Left ventricle myocardium superior (tissue), 1 donor: ENCODE measurements around the gene OR51D1. TPM values are rescaled to one million over a fixed set of nuclear protein-coding genes. Genes with fewer than 3 reads are reported as not detected.

Source experiments
- ATAC-seq: fragments of 200-7000 bp; cut with Tn5 transposase; one replicate; pipeline ENCODE4 v1.9.1; 2020; ENCODE audit warnings: mild to moderate bottlenecking, moderate library complexity
- DNase-seq: peaks from one replicate; pipeline ENCODE4 v3.0.0-alpha.2; 2020
- intact Hi-C: fragments of 100-400 bp; cut with micrococcal nuclease; formaldehyde crosslinking; loops from one replicate; pipeline ENCODE4 v1.11.0; 2022
- long read RNA-seq: library from polyadenylated mRNA; unstranded; transcript quantifications from one replicate; pipeline ENCODE4 v2.0.0, GENCODE V29; 2021
- total RNA-seq: library from RNA; stranded (reverse); fragmentation: NEBNext Ultra II Directional; extraction: Animal tissue kit (Norgen Biotek cat#: 25700); gene quantifications from one replicate; pipeline ENCODE4 v1.2.1, GENCODE V29; 2021
- donor health status: DM: no; HTN: yes; CAD: no; lungs with severe emphysema.

OR51D1 gene, protein sequence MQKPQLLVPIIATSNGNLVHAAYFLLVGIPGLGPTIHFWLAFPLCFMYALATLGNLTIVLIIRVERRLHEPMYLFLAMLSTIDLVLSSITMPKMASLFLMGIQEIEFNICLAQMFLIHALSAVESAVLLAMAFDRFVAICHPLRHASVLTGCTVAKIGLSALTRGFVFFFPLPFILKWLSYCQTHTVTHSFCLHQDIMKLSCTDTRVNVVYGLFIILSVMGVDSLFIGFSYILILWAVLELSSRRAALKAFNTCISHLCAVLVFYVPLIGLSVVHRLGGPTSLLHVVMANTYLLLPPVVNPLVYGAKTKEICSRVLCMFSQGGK
- not detected for total RNA-seq
- long read RNA-seq: 0 reads

DNA sequence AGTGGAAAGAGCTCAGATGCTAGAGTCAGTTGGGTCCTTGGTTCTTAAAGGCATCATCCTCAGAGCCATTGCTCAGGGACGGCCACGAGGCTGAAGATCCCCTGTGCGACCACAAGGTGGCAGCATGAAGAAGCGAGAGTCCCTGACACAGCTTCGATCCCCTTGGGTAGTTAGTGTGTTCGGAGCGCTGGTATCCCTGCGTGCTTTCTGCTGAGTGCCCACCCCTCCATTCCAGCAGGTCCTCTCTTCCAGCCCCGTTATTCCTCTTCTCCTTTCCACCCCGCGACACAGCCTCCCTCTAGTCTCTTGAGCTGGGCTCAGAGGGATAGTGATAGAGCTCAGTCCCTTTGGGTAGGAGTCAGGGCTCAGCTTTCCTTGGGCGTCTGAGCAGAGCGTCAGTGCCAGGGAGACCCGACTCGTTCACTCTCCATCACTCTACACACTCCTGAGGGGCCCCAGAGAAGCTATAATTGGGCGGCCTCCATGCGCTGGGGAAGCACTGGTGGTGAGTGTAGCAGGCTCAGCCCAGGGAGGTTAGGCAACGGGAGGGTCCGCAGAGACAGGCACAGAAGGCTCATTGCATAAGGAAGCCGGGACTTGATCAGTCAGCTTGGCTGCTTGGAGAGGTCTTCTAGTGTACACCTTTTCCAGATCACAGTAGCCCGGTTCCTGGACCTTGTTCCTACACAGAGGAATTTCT lies at the start of gene OR51D1:
TSS of gene OR51D1 (plus strand) at position 516 of the 700 bp plus-strand sequence. CDS start 2,314 bp downstream, outside the sequence.
- intact Hi-C loops: loop anchor here (2.0 to 5.0 kb wide), 2 partner anchors 190 to 365 kb away; no protein-coding TSS in a partner anchor
- ATAC-seq (peak; percentile 98), DNase-seq (peak; percentile 76)

DNA sequence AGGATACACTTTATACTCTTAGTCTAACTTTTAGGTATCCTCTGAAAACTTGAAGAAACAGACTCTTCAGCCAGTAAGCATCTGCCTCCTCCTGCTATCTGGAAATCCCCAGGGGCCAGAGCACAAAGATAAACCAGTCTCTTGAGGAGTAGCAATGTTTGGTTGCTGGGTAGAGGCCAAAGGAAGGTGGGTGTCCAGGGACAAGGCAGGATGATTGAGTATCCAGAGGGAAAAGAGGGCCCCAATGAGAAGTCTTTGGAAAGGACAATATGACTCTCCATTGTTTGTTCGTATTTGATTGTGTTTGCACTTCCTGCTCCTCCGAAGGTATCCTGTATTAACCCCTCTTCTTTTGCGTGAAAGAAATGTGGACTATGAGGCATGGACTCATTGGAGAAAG lies 48.3 kb upstream of the OR51D1 start:
- DNase-seq: no peak
- no peak for ATAC-seq
- intact Hi-C loops: no loop called here

DNA sequence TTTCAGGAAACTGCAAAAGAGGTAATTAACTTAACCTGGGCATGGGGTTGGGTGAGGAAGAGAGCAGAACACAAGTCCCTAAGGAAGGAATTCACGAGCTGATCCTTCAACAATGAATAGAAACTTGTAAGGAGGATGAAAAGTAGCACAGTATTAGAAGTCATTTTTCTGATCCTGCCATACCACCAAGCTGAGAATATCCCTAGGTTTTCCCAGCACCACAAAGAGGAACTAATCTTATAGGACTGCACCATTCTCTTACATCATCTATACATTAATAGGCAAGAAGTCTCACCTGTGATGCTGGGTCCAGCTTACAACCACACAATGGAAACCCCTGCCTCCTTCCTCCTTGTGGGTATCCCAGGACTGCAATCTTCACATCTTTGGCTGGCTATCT lies 43.5 kb upstream of the OR51D1 start, which contains the start of gene OR52I1:
TSS of gene OR52I1 (plus strand) at position 301 of the 400 bp plus-strand sequence. CDS start at position 301, 0 bp downstream.
- DNase-seq (no peak), ATAC-seq (no peak)
- intact Hi-C loops: no loop called here

DNA sequence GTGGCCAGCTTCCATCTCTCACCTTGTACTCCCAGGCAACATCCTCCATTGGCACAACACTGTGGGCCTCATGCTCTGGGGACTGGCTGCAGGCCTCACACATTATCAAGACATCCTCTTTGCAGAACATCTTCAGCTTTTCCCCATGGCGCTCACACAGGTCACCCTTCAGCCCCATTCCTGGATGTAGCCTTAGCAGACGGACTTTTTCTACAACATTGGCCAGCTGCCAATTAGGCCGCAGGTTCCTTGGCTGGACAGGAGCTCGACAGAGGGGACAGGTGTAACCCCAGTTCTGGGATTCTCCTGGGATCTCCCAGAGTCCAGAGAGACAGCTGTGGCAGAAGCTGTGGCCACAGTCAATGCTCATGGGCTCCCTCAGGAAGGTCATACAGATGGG lies 32.2 kb upstream of the OR51D1 start:
- ATAC-seq: no peak
- intact Hi-C loops: no loop called here
- no peak for DNase-seq

DNA sequence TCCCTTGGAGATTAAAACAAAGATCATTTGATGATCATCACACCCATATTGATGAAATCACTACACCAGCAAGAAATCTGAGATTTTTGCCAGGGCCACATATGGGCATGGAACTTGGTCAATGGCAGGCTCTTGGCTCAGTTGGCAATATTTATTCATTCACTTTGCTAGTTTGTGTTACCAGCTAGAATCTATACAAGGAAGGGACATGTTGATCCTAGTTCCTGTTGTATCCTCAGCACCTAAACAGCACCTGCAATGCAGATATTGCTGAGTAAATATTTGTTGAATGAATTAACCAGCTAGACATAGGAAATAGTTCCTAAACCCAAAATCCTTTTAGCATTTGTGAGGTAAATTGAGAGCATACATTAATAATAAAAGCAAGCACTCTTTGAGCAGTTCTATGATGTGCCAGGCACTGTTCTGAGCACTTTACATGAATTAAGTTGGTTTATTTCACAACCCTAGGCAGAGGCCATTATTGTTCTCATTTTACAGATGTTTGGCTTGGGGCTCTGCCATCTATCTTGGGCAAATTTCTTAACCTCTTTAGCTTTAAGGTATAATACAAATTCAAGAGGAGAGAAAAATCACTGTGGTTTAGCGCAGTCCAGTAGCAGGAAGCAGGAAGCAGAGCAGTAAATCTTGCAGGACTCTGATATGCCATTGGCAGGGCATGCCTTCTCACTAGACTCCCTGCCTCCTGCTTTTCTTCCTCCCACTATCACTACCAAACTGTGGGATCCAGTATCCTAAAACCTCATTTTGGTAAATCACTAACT lies 30.9 kb upstream of the OR51D1 start:
- intact Hi-C loops: no loop called here
- DNase-seq: no peak
- no peak for ATAC-seq

DNA sequence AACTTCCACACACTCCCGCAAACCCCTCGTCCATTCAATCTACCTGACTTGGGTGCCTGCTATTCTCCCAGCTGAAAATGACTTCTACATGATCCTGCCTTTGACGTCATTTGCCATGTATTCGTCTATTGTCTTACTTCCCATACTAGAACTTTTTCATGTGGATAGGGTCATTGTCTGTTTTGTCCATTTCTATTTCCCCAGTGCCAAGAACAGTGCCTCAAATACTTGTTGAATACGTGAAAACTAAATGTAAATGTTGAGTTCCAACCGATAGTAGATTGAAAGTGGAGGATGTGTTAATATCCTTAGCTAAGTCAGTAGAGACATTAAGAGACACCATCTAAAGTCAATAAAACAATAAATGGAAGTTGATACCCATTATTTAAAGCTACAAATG lies 30.2 kb upstream of the OR51D1 start:
- intact Hi-C loops: no loop called here
- DNase-seq (no peak), ATAC-seq (no peak)

DNA sequence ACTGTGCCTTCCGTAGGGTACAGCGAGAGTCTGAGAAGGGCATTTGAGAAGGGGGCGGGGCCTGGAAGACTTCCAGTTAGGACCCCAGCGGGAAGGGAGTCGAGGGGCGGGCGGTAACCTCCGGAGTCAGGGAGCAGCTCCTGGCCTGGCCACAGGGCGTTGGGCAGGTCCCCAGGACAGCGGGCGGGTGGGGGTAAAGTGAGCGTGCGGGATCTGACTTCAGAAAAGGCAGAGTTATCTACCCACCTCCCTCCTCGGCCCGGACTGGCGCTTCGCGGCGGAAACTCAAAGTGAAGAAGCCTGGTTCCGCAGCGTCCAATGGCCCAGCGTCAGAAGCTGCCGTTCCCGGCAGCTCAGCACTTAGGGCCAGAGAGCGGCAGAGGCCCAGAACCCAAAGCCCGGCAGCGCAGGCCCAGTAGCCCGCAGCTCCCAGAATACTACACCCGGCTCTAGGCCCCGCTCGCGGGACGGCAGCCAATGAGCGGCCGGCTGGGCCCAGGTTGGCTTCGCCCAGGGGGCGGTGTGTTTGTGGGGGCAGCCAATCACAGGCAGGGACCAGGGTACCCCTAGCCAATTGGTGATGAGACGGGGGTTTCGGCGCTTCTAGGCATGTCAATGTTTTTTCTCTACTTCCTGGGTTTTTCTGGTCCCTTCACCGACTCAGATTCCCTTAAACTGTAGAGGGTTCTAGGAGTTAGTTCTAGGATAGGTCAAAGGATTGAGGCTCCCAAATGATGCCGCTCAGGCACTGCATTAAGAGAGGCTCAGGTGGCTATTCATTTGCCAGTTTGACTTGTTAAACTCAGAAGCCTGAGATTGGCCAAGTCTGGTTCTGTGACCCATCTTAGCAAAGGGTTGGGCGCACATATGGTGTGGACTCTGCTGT lies 29.3 kb upstream of the OR51D1 start, which contains the start of gene TRIM68:
TSS of gene TRIM68 (minus strand) at position 451 of the 886 bp plus-strand sequence. CDS start 2,727 bp downstream, outside the sequence.
- intact Hi-C loops: no loop called here
- DNase-seq (peak; percentile 99), ATAC-seq (peak; percentile 100)

DNA sequence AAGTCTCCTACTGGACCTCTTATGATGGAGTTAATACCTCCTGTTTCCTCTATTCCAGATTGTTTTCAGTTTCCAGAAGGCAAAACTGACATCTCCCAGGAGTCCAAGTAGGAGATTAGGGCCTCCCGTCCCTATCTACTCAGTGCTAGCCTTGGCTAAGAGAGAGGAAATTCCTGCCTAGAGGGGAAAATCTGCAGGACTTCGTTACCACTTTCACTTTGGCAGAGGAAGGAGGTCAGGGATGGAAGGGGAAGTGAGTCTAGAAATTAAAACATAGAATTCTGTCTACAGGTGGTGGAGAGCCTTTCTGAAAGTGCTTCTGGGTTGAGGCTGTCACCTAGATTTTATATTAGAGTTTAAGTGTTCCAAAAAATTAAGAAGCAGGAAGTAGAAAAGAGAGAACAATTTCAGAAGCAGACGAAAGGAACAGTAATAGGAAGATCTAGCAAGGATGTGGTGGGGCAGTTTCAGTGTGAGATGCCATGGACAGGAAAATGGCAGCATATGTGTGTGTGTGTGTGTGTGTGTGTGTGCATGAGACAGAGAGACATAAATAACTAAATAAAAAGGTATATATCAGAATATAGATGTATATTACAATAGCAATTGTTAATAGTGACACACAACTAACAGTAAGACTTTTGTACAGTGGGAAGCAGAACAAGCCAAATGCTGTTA lies 26.9 kb upstream of the OR51D1 start:
- intact Hi-C loops: no loop called here
- DNase-seq: no peak
- no peak for ATAC-seq

DNA sequence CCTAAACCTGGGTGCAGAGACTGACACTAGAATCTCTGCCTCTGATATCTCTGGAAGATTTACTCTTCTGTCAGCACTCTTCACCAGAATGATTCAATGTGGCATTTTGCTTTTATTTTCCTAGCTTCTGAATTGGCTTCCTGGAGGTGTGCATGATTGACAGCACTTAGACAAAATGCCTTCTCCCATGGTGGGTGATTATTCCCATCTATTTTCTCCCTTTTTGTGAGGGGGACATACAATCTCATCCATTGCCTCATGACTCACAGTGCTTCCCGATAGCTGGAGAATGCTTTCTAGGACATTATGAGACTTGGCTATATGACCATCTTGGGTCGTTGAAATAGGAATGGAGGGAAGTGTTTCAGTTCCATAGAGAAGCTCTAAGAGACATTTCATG lies 25.3 kb upstream of the OR51D1 start:
- intact Hi-C loops: no loop called here
- no peak for DNase-seq
- ATAC-seq: no peak

DNA sequence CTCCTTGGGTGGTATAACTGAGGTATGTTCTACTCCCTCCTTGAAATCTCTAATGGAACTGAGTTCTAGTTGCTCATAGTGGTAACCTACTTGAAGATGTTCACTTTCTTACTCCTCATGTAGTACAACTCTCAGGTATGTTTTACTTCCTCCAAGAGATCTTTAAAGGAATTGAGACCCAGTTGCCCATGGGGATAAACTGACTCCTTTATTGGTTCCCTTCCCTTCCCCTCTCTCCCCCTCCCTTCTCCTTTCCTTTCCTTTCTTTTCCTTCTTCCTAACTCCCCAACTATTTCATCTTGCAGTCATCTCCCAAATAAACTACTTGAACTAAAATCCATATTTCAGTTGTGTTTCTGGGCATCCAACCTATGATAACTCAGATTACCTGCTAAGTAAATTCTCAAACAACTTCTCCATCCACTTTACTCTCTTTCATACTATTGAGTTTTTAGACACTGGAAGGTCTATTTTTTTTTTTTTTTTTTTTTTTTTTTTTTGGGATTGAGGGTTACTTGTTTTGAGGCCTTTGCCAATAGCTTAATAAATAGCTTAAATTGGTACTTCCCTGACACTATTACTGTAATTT lies 21.3 kb upstream of the OR51D1 start:
- DNase-seq (no peak), ATAC-seq (no peak)
- intact Hi-C loops: no loop called here

DNA sequence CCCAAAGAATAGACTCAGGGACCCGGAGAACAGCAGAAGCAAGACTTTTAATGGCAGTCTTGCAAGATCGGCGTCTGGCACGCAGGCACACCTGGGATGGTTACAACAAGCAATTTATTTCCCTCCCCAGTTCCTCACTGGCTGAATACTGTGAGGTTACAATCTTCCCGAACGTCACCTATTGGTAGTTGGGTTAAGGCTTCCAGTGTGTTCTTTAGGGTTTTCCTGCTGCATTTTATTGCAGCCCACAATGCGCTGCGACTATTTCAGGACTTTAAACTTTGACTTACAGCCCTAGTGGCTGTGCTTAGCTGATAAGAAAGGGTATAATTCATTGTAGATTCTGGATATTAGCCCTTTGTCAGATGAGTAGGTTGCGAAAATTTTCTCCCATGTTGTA lies 17.8 kb upstream of the OR51D1 start:
- DNase-seq (no peak), ATAC-seq (no peak)
- intact Hi-C loops: no loop called here

DNA sequence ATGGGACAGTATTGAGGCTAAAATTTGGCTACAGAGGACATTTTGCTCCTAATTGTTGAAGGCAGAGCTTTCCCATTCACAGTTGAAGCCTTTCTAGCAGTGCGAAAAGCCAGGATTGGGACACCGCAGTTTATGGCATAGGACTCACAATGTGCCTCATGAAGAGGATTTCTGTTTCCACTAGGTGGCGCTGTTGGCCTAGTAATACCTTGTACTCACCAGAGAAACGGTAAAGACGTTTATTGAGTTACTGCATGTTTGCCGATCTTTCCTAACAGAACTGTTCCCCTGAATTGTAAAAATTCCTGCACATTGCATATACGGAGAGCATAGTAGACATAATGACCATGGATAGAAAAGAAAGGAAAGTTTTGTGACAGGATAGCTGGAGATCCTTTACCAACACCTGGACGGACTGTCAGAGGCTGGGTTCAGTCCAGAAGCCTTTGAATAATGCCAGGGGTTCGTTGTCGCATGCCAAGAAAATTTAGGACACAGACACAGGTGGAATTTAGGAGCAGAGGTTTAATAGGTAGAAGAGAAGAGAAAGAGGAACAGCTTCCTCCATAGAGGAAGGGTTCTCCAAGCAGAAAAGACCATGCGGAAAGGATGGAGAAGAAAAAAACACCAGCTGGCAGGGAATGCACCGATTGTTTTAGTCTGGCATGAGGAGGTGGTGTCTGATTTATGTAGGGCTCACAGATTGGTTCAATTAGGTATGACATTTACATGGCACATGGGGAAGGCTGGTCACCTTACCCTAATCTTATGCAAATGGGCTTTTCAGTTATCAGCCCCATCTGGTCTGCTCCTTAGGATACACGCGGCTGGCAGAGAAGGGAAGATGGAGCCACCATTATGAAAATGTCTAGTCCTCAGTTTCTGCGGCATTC lies 10.8 kb upstream of the OR51D1 start:
- DNase-seq: no peak
- intact Hi-C loops: no loop called here
- peak; percentile 68 for ATAC-seq

DNA sequence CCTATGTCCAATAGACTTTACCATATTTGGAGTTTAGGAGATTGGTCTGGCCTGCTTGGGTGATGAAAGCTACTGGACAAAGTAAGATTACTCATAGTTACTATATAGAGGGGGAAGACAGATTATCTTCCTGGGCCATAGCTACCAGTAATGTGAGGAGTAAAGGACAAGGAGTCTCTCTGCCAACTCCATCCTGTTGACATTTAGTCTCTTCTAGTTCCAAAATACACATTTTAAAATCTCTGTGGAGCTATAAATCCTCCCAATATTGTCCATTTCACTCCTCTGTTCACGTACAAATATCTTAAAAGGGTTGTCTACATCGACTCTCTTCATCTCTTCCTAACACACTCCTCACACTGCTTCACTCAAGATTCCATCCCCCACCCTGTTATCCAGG lies 1.1 kb upstream of the OR51D1 start:
- intact Hi-C loops: loop anchor here (2.0 to 5.0 kb wide), 2 partner anchors 191 to 366 kb away; no protein-coding TSS in a partner anchor
- no peak for DNase-seq
- ATAC-seq: no peak

DNA sequence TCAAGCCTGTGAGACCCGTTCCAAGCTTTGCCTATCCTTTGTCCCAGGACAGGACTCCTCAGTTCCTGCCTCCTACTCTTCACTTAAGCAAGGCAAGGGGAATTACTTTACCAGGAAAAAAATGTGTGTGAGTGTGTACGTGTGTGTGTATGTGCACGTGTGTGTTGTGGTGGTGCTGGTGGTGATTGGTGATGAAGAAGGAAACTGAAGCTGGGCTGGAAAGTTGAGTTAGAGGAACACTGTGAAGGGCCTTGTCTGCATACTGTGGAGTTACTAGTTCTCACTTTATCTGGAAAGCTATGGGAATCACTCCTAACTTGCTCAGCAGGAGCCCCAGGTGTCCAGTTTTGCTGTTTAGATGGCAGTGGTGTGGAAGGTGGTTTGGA lies 378 bp downstream of the OR51D1 start:
- DNase-seq (no peak), ATAC-seq (no peak)
- intact Hi-C loops: loop anchor here (2.0 to 5.0 kb wide), 2 partner anchors 189 to 365 kb away; no protein-coding TSS in a partner anchor

DNA sequence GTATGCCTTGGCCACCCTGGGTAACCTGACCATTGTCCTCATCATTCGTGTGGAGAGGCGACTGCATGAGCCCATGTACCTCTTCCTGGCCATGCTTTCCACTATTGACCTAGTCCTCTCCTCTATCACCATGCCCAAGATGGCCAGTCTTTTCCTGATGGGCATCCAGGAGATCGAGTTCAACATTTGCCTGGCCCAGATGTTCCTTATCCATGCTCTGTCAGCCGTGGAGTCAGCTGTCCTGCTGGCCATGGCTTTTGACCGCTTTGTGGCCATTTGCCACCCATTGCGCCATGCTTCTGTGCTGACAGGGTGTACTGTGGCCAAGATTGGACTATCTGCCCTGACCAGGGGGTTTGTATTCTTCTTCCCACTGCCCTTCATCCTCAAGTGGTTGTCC lies 2.7 kb downstream of the OR51D1 start:
- no peak for ATAC-seq
- DNase-seq: no peak
- intact Hi-C loops: loop anchor here (5.0 kb wide), 1 partner anchor 362 kb away; no protein-coding TSS in a partner anchor

DNA sequence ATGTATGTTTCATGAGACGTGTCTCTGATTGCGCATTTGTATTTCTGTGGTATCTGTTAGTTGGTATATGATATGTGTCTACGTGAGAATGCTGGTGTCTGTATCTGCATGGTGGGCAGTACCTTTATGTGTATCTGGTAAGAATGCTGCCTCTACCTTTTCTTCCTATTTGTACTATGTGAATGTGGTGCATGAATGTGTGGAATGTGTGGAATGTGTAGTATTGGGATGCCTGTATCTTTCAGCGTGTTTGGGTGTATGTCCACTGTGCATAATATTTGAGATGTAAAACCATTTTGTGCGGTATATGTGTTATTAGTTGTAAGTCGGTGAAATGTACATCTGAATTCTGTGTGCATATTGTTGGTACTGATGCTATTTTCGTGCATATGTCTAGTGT lies 4.2 kb downstream of the OR51D1 start:
- DNase-seq (no peak), ATAC-seq (no peak)
- intact Hi-C loops: no loop called here

DNA sequence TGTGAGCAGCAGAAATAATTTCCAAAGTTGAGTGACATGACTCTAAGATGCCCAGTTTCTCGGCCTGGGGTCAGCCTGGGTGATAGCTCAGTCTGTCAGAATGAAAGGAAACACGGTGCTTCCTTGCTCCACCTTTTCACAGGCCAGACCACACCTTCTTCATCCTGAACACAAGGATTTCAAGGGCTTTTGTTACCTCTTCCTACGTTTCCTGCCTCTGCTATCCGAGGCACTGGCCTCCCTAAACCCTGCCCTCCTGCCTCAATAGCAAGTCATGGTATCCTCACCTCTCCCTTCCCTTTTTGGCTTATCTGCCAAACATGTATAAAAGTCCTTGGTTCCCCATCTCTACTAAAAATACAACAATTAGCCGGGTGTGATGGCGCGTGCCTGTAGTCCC lies 4.8 kb downstream of the OR51D1 start:
- ATAC-seq: no peak
- intact Hi-C loops: no loop called here
- no peak for DNase-seq
